ENCODE data around the gene HLCS. TPM values are rescaled to one million over a fixed set of nuclear protein-coding genes. Genes with fewer than 3 reads are reported as not detected.

HLCS gene
- total RNA-seq, 4 donors from 2014 or later, result 20.0 to 75.4 (median 32.8) TPM

DNA sequence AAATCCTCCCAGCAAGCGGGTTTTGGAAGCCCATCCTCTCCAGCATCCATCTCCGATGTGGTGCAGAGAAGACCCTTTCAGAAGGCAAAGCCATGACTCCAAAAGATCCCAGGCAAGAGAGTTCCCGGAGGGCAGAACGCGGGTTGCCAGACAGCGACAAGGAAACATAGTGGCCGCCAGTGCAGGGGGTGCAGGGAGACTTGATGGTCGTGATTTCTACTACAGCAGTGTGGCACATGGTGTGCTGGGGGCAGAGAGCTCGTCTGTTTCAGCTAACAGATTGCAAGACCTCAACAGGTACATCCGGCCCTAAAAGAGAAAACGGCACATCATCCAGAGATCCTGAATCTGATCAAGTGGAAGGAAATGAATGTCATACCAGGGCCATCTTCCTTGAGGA is 74.3 kb downstream of the HLCS start:
- Histone ChIP-seq H3K27ac (no peak overlapping the region), H3K36me3 (peaks cover 0 to 15% (median 0%) of the 10 kb centered on the region in 4 donors), H3K27me3 (no peaks in the 10 kb centered on the region), H3K4me1 (no peaks in the 10 kb centered on the region), H3K9me3 (no peaks in the 10 kb centered on the region), H3K4me3 (no peak overlapping the region)
- intact Hi-C loops (cut with DNase I; ENCODE audit: low total_unique reads) (no loop called here), in situ Hi-C loops (cut with MboI; ENCODE audit: low pct_ligation_motif_present in 1 of 4, low pct_unique_long_range_greater_than_20kb in 1 of 4, low sequenced_read_pairs in 3 of 4) (no loop called here)
- 97% methylated on average over 11 of the region's 11 CpGs; no CpG with 5 or more reads in 1 of the 2 donors for WGBS, 2 donors (ENCODE audit: low coverage in 1 of 2)
- no peak for DNase-seq
- no peak for TF ChIP-seq POLR2AphosphoS5 (IDR thresholded peaks at IDR 0.05)
- TF ChIP-seq, protein P1, sequence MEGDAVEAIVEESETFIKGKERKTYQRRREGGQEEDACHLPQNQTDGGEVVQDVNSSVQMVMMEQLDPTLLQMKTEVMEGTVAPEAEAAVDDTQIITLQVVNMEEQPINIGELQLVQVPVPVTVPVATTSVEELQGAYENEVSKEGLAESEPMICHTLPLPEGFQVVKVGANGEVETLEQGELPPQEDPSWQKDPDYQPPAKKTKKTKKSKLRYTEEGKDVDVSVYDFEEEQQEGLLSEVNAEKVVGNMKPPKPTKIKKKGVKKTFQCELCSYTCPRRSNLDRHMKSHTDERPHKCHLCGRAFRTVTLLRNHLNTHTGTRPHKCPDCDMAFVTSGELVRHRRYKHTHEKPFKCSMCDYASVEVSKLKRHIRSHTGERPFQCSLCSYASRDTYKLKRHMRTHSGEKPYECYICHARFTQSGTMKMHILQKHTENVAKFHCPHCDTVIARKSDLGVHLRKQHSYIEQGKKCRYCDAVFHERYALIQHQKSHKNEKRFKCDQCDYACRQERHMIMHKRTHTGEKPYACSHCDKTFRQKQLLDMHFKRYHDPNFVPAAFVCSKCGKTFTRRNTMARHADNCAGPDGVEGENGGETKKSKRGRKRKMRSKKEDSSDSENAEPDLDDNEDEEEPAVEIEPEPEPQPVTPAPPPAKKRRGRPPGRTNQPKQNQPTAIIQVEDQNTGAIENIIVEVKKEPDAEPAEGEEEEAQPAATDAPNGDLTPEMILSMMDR (IDR thresholded peaks at IDR 0.05), result no peak

DNA sequence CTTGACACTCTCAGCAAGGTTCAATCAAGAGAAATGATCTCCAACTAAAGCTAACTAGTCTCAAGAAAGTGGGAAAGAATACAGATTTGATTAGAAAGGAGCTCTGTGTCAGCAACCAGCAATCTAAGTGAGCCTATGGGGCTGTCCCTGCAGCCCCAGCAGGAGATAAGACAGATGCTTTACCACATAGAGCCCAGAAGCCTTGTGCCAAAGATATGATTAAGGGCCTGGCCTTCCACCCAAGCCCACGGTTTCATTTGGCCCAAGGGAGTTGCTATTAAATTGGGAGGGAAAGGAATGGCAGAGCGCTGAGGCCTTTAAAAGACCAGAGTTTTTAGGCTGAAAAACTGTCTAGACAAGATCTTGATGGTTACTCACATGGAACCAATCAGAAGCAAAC is 74.8 kb downstream of the HLCS start:
- no peaks in the 10 kb centered on the region for H3K9me3 ChIP-seq
- H3K27ac ChIP-seq, result no peak overlapping the region
- peaks cover 0 to 15% (median 0%) of the 10 kb centered on the region in 4 donors for H3K36me3 ChIP-seq
- intact Hi-C loops (cut with DNase I; ENCODE audit: low total_unique reads) (no loop called here), in situ Hi-C loops (cut with MboI; ENCODE audit: low pct_ligation_motif_present in 1 of 4, low pct_unique_long_range_greater_than_20kb in 1 of 4, low sequenced_read_pairs in 3 of 4) (no loop called here)
- H3K4me1 ChIP-seq, result no peaks in the 10 kb centered on the region
- H3K27me3 ChIP-seq, result no peaks in the 10 kb centered on the region
- DNase-seq, result no peak
- no peak overlapping the region for H3K4me3 ChIP-seq
- TF ChIP-seq POLR2A (IDR thresholded peaks at IDR 0.05) (no peak), EP300 (IDR thresholded peaks at IDR 0.05; ENCODE audit: low read depth) (no peak), POLR2AphosphoS5 (IDR thresholded peaks at IDR 0.05) (no peak)
- TF ChIP-seq, protein P1 (IDR thresholded peaks at IDR 0.05), result no peak
- WGBS, 2 donors (ENCODE audit: low coverage in 1 of 2), result 81% methylated on average over 2 of the region's 2 CpGs; no CpG with 5 or more reads in 1 of the 2 donors

DNA sequence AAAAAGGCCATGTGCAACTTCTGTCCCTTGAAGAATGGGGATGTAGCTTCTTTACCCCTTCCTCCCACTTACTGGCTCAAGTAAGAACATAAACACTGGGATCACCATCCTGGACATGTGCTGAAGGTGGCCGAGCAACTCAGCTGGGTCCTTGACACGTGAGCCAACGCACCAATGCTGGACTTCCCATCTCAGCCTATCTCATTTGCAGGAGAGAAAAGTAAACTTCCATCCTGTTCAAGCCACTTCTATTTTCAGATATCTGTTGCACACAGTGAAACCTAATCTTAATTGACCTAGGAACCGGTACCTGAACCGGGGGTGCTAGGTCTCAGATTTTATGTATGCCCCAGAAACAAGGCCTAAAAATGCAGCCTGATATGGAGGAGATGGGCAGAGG is 75.3 kb downstream of the HLCS start:
- Histone ChIP-seq H3K27ac (no peak overlapping the region), H3K4me1 (no peaks in the 10 kb centered on the region), H3K27me3 (no peaks in the 10 kb centered on the region), H3K4me3 (no peak overlapping the region), H3K36me3 (peaks cover 0 to 15% (median 0%) of the 10 kb centered on the region in 4 donors), H3K9me3 (no peaks in the 10 kb centered on the region)
- 91% methylated on average over 5 of the region's 5 CpGs; no CpG with 5 or more reads in 1 of the 2 donors for WGBS, 2 donors (ENCODE audit: low coverage in 1 of 2)
- intact Hi-C loops (cut with DNase I; ENCODE audit: low total_unique reads), result no loop called here
- TF ChIP-seq, protein P1 (IDR thresholded peaks at IDR 0.05), result no peak
- no peak for DNase-seq
- in situ Hi-C loops (cut with MboI; ENCODE audit: low pct_ligation_motif_present in 1 of 4, low pct_unique_long_range_greater_than_20kb in 1 of 4, low sequenced_read_pairs in 3 of 4), result no loop called here

DNA sequence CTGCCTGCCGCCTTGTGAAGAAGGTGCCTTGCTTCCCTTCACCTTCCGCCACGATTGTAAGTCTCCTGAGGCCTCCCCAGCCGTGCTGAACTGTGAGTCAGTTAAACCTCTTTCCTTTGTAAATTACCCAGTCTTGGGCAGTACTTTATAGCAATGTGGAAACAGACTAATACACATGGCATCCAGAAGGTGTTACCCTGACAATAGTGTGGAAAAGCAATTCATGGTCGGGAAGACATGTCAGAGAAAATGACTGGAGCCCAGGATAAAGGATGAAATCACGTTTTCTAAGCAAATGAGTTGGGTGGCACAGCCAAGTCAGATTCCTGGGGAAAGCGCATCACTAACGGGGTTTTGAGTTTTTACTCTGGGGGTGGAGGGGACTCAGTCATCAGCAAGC is 76.4 kb downstream of the HLCS start:
- intact Hi-C loops (cut with DNase I; ENCODE audit: low total_unique reads) (no loop called here), in situ Hi-C loops (cut with MboI; ENCODE audit: low pct_ligation_motif_present in 1 of 4, low pct_unique_long_range_greater_than_20kb in 1 of 4, low sequenced_read_pairs in 3 of 4) (no loop called here)
- Histone ChIP-seq H3K4me3 (no peak overlapping the region), H3K4me1 (no peaks in the 10 kb centered on the region), H3K27me3 (no peaks in the 10 kb centered on the region), H3K27ac (no peak overlapping the region), H3K9me3 (no peaks in the 10 kb centered on the region), H3K36me3 (peaks cover 0 to 15% (median 0%) of the 10 kb centered on the region in 4 donors)
- TF ChIP-seq, protein P1 (IDR thresholded peaks at IDR 0.05), result no peak
- TF ChIP-seq POLR2A (IDR thresholded peaks at IDR 0.05), result no peak
- no peak for TF ChIP-seq POLR2AphosphoS5 (IDR thresholded peaks at IDR 0.05)
- no peak for TF ChIP-seq EP300 (IDR thresholded peaks at IDR 0.05; ENCODE audit: low read depth)
- 84 to 95% methylated on average over 6 to 8 of the region's 8 CpGs for WGBS, 2 donors (ENCODE audit: low coverage in 1 of 2)
- DNase-seq, result no peak
